GM10248 (cell line): ENCODE data around the gene SCYGR2.

ENCODE experiments used
- CTCF ChIA-PET: fragments of 300-600 bp; sonication (Branson Sonifier 250); formaldehyde crosslinking; extraction: SDS; loops from one replicate; lab custom pipeline; 2021; ENCODE audit warnings: antibody characterized with exemption; lab: Yijun Ruan, JAX
- POLR2A ChIA-PET: fragments of 350-650 bp; sonication (Branson Sonifier 250); formaldehyde crosslinking; extraction: SDS; loops from one replicate; lab custom pipeline; 2020; ENCODE audit warnings: antibody characterized with exemption; lab: Yijun Ruan, JAX
- DNase-seq: peaks from one replicate; pipeline ENCODE4 v3.0.0; 2012; ENCODE audit errors: extremely low spot score
- CTCF ChIP-seq: IDR thresholded peaks from 2 replicates; pipeline ENCODE4 v1.5.1; 2012; ENCODE audit warnings: mild to moderate bottlenecking, low read depth; ENCODE audit errors: extremely low read depth, missing control alignments, control extremely low read depth

Gene SCYGR2

GRCh38 chr2:227614740-227615139, 16.0 kb downstream of the SCYGR2 start, which contains the start of gene SCYGR3:
TSS of gene SCYGR3 (minus strand) at chr2:227614840. CDS start at chr2:227614840, 0 bp downstream.
- no peak for DNase-seq
- POLR2A ChIA-PET, result no interaction called here
- CTCF ChIA-PET, result no interaction called here
- TF ChIP-seq CTCF, result no peak

DNA sequence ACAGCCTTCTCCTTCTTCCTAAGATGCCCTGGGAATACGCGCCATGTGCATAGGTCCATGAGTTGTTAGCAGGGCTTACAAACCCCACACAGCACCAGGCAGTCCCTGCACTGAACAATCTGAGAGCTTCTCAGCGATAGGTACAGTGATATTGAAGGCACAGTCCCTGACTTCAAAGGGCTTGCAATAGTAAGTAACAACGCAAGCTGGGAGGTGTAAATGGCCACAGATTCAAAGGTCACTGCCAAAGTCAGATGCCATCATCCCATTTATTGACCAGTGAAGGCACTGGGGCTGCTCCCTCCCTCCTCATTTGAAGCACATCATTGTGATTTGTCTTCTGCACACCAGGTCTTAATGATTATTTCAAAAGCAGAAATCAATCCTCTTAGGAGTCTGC, 16.5 kb downstream of the SCYGR2 start:
- DNase-seq, result no peak

DNA sequence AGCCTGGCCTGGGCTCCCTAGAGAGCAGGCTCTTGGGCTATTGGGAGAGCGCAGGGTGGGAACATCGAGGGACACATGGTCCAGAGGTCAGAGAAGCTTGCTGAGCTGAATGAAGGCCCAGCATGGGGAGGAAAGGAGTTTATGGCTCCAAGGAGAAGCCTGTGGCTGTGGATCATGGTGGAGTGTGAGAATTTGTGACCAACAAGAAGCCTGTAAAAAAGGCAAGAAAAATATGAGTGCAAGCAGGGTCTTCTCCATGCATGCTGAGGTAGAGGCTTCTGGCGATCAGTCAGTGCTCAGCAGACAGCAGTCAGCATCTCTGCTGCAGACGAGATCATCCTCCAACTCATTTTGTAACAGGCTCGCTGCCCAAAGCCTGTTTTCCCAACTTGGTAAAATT, 17.2 kb downstream of the SCYGR2 start:
- ChIA-PET POLR2A (no interaction called here), CTCF (interaction anchor here (1.3 kb wide), 1 partner anchor 8 kb away, joined by 3 read pairs; no protein-coding TSS in a partner anchor)
- TF ChIP-seq CTCF, result no peak
- no peak for DNase-seq

More for the DNA sequence above, 16.5 kb downstream of the SCYGR2 start:
- TF ChIP-seq CTCF, result no peak
- CTCF ChIA-PET, result no interaction called here
- POLR2A ChIA-PET, result no interaction called here

GRCh38 chr2:227616631-227617030, 17.9 kb downstream of the SCYGR2 start:
- DNase-seq, result no peak
- POLR2A ChIA-PET, result no interaction called here
- no peak for TF ChIP-seq CTCF
- CTCF ChIA-PET, result interaction anchor here (1.3 kb wide), 1 partner anchor 9 kb away, joined by 3 read pairs; no protein-coding TSS in a partner anchor

DNA sequence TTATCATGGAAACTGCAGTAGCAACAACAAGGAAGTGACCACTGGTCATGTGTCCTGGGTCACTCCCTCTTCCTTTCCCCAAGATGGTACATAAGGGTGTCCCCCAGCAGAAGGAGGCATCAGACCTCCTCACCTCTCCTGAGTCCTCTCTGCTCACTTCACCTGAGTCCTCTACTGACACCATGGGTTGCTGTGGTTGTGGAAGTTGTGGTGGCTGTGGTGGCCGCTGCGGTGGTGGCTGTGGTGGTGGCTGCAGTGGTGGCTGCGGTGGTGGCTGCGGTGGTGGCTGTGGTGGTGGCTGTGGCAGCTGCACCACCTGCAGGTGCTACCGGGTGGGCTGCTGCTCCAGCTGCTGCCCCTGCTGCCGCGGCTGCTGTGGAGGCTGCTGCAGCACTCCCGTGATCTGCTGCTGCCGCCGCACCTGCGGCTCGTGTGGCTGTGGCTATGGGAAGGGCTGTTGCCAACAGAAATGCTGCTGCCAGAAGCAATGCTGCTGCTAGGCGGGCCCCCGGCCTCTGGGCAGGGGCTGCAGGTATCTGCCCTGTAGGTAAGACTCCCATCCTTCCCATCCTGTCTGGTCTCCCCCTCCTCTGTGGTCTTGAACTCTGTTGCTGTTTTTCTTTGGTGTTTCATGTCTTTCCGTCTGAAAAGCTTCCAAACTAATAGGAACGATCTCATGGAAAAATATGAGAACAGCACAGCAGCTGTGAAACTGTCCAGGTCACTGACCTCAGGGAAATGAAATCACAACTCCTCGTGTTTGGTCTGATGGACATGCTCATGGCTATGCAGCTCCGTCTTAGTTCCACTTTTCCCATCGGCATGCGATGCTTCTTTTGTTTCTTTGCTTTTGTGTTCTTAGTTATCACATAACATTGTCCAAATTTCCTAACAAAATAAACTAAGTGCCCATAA, 18.9 kb downstream of the SCYGR2 start, which contains the start of gene SCYGR4:
TSS of gene SCYGR4 (plus strand) at position 183 of the 915 bp plus-strand sequence. CDS start at position 183, 0 bp downstream.
- no peak for DNase-seq
- CTCF ChIA-PET, result no interaction called here
- no peak for TF ChIP-seq CTCF
- POLR2A ChIA-PET, result no interaction called here

DNA sequence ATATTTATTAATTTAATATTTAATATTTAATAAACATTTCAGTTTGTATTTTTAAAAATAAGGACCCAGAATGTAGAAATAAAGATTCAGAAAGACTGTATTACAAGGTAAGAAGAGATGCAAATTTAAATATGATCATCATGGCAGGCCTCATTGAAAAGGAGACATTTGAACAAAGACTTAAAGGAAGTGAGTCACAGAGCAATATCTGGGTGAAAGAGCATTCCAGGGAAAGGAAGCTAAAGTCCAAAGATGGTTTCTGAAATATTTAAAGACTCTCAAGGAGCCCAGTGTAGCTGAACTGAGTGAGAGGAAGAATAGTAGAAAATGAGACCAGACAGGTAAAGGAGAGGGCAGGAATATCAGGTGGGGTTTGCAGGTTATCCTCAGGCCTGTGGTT, 24.5 kb downstream of the SCYGR2 start:
- no peak for TF ChIP-seq CTCF
- CTCF ChIA-PET, result interaction anchor here (1.4 kb wide), 1 partner anchor 224 kb away, joined by 3 read pairs; no protein-coding TSS in a partner anchor
- DNase-seq, result no peak
- POLR2A ChIA-PET, result no interaction called here
